ENCODE data around the gene DAPK1.

DAPK1 gene

GRCh38 chr9:87622098-87622497 is 124.4 kb downstream of the DAPK1 start:
- TF ChIP-seq ISL1 (CRISPR knock-in tag; IDR thresholded peaks at IDR 0.05): no peak
- TF ChIP-seq PATZ1 (CRISPR knock-in tag; IDR thresholded peaks at IDR 0.05; ENCODE audit: borderline replicate concordance): no peak
- no peak for TF ChIP-seq ZFP3 (CRISPR knock-in tag; IDR thresholded peaks at IDR 0.05)
- no peak for TF ChIP-seq ZC3H10 (CRISPR knock-in tag; IDR thresholded peaks at IDR 0.05)
- no peak for TF ChIP-seq PPARA (CRISPR knock-in tag; IDR thresholded peaks at IDR 0.05; ENCODE audit: borderline replicate concordance)
- no peak for TF ChIP-seq ZNF565 (CRISPR knock-in tag; conservative IDR thresholded peaks at IDR 0.05; ENCODE audit: low read depth)

GRCh38 chr9:87622923-87623322 is 125.3 kb downstream of the DAPK1 start:
- ATAC-seq: no peak

More at GRCh38 chr9:87622098-87622497, 124.4 kb downstream of the DAPK1 start:
- no peak for ATAC-seq

GRCh38 chr9:87628346-87628745 is 130.7 kb downstream of the DAPK1 start:
- no peak for ATAC-seq
- TF ChIP-seq ISL1 (CRISPR knock-in tag; IDR thresholded peaks at IDR 0.05): no peak
- no peak for TF ChIP-seq ZNF70 (CRISPR knock-in tag; IDR thresholded peaks at IDR 0.05)
- no peak for TF ChIP-seq PPARA (CRISPR knock-in tag; IDR thresholded peaks at IDR 0.05; ENCODE audit: borderline replicate concordance)
- TF ChIP-seq ZNF8 (CRISPR knock-in tag; IDR thresholded peaks at IDR 0.05): no peak
- no peak for TF ChIP-seq TCF4 (CRISPR knock-in tag; IDR thresholded peaks at IDR 0.05; ENCODE audit: borderline replicate concordance)
- TF ChIP-seq ARNTL (CRISPR knock-in tag; IDR thresholded peaks at IDR 0.05; ENCODE audit: borderline replicate concordance, low read depth): no peak

More at GRCh38 chr9:87622923-87623322, 125.3 kb downstream of the DAPK1 start:
- TF ChIP-seq ZFP3 (CRISPR knock-in tag; IDR thresholded peaks at IDR 0.05) (no peak), CSRNP3 (CRISPR knock-in tag; IDR thresholded peaks at IDR 0.05) (no peak), ISL1 (CRISPR knock-in tag; IDR thresholded peaks at IDR 0.05) (no peak), TCF4 (CRISPR knock-in tag; IDR thresholded peaks at IDR 0.05; ENCODE audit: borderline replicate concordance) (no peak), ESRRG (CRISPR knock-in tag; IDR thresholded peaks at IDR 0.05) (no peak), OSR1 (CRISPR knock-in tag; IDR thresholded peaks at IDR 0.05) (no peak), CSDC2 (CRISPR knock-in tag; IDR thresholded peaks at IDR 0.05) (no peak), BACH2 (CRISPR knock-in tag; IDR thresholded peaks at IDR 0.05; ENCODE audit: borderline replicate concordance) (no peak), ZNF70 (CRISPR knock-in tag; IDR thresholded peaks at IDR 0.05) (no peak), TOX (CRISPR knock-in tag; IDR thresholded peaks at IDR 0.05; ENCODE audit: borderline replicate concordance) (no peak)

- ATAC-seq: no peak
- TF ChIP-seq TSHZ2 (CRISPR knock-in tag; IDR thresholded peaks at IDR 0.05): no peak
- no peak for TF ChIP-seq BACH2 (CRISPR knock-in tag; IDR thresholded peaks at IDR 0.05; ENCODE audit: borderline replicate concordance)
- TF ChIP-seq POU6F1 (CRISPR knock-in tag; IDR thresholded peaks at IDR 0.05; ENCODE audit: borderline replicate concordance, low read depth): no peak
- TF ChIP-seq ZNF565 (CRISPR knock-in tag; conservative IDR thresholded peaks at IDR 0.05; ENCODE audit: low read depth): no peak
- no peak for TF ChIP-seq GLIS3 (CRISPR knock-in tag; IDR thresholded peaks at IDR 0.05)
- no peak for TF ChIP-seq TOX (CRISPR knock-in tag; IDR thresholded peaks at IDR 0.05; ENCODE audit: borderline replicate concordance)
- no peak for TF ChIP-seq ZFP30 (CRISPR knock-in tag; IDR thresholded peaks at IDR 0.05)
- no peak for TF ChIP-seq ZFP3 (CRISPR knock-in tag; IDR thresholded peaks at IDR 0.05)
- no peak for TF ChIP-seq CREB5 (CRISPR knock-in tag; IDR thresholded peaks at IDR 0.05; ENCODE audit: low read depth)
- no peak for TF ChIP-seq ESRRG (CRISPR knock-in tag; IDR thresholded peaks at IDR 0.05)
- no peak for TF ChIP-seq ZNF8 (CRISPR knock-in tag; IDR thresholded peaks at IDR 0.05)
- no peak for TF ChIP-seq ARNTL (CRISPR knock-in tag; IDR thresholded peaks at IDR 0.05; ENCODE audit: borderline replicate concordance, low read depth)
- TF ChIP-seq PATZ1 (CRISPR knock-in tag; IDR thresholded peaks at IDR 0.05; ENCODE audit: borderline replicate concordance): no peak
- no peak for TF ChIP-seq ISL1 (CRISPR knock-in tag; IDR thresholded peaks at IDR 0.05)
- no peak for TF ChIP-seq SNAI2 (CRISPR knock-in tag; IDR thresholded peaks at IDR 0.05)
- TF ChIP-seq RARB (CRISPR knock-in tag; IDR thresholded peaks at IDR 0.05): no peak
- TF ChIP-seq ZC3H10 (CRISPR knock-in tag; IDR thresholded peaks at IDR 0.05): no peak
Observed at GRCh38 chr9:87629104-87629503, 131.4 kb downstream of the DAPK1 start.

Data from SK-N-SH treated with all-trans-retinoic acid at 6 μM for 48 hours (cell line).